ENCODE measurements around the gene RSPH10B. TPM values are rescaled to one million over a fixed set of nuclear protein-coding genes. Genes with fewer than 3 reads are reported as not detected.
A peak's percentile ranks its signal among the peaks of the same experiment; 100 is the strongest.
"Not testable (repeated sequence)": the region's sequence is repeated elsewhere in the genome, so short reads cannot be mapped to it uniquely, and the experiment has no call there.

RSPH10B gene
- polyA plus RNA-seq, 1 experiment, result not detected

DNA sequence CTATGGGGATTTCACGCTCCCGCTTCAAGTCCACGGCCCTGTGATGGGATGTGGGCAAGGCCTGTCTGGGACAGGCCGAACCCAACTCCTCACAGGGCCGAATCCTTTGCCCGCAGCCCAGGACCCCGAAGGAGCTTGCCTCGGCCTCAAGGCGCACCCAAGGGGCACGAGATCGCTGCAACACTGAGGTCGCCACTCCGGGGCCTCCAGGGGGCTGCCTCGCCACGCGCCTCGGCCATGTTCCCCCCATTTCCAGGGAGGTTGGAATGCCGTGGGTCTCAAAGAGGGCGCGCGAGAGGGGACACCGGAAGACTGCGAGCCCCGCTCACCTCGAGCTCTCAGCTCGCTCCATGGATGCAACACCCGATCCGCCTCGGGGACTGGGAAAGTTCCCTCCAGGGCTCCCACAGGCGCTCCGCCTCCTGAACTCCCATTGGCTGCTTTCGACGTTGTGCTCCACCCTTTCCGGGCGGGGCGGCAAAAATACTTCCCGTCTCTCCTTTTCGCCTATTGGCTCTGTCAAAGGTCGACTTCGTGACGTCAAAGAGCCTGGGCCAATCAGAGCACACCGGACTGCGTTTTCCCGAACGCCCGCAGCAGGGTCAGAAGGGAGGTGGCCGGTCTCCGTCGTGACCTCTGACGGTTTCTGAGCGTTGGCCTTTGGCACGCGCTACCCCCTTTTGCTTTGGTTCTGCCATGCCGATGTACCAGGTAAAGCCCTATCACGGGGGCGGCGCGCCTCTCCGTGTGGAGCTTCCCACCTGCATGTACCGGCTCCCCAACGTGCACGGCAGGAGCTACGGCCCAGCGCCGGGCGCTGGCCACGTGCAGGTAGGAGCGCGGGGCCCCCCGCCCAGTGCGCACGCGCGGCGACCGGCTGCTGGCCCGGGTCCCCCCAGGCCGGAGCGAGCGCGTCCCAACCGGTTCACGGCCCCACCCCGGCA, 38.5 kb upstream of the RSPH10B start, which contains the start of the genes AIMP2 and PMS2:
AIMP2 (plus strand) TSS at position 605 of the 944 bp plus-strand sequence; CDS start at position 697, 92 bp downstream.
PMS2 (minus strand) TSS at position 382 of the 944 bp plus-strand sequence; CDS start at position 352, 30 bp downstream.
- TF ChIP-seq, protein P1, sequence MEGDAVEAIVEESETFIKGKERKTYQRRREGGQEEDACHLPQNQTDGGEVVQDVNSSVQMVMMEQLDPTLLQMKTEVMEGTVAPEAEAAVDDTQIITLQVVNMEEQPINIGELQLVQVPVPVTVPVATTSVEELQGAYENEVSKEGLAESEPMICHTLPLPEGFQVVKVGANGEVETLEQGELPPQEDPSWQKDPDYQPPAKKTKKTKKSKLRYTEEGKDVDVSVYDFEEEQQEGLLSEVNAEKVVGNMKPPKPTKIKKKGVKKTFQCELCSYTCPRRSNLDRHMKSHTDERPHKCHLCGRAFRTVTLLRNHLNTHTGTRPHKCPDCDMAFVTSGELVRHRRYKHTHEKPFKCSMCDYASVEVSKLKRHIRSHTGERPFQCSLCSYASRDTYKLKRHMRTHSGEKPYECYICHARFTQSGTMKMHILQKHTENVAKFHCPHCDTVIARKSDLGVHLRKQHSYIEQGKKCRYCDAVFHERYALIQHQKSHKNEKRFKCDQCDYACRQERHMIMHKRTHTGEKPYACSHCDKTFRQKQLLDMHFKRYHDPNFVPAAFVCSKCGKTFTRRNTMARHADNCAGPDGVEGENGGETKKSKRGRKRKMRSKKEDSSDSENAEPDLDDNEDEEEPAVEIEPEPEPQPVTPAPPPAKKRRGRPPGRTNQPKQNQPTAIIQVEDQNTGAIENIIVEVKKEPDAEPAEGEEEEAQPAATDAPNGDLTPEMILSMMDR (IDR thresholded peaks at IDR 0.05; ENCODE audit: insufficient read depth, low read depth, low read length), result peak; percentile 26; the same call in 1 of the 2 replicates
- ChIA-PET POLR2A (interaction anchor here (0.8 kb wide), 1 partner anchor 12 kb away, joined by 24 read pairs; no protein-coding TSS in a partner anchor), CTCF (interaction anchor here (1.0 to 3.5 kb wide), 2 partner anchors 11 to 315 kb away, joined by 3 to 10 read pairs; no protein-coding TSS in a partner anchor)
- H3K27me3 ChIP-seq (ENCODE audit: control insufficient read depth, insufficient read depth, low read length), result no peaks in the 10 kb centered on the region
- peak within 1 kb of the TSS; percentile 84 for H3K4me3 ChIP-seq (ENCODE audit: low read depth, low read length)
- DNase-seq (ENCODE audit: low read depth), result peak; percentile 92
- no peaks in the 10 kb centered on the region; the same call in 1 of the 2 replicates for H3K36me3 ChIP-seq (ENCODE audit: control insufficient read depth, insufficient read depth, low read length)

DNA sequence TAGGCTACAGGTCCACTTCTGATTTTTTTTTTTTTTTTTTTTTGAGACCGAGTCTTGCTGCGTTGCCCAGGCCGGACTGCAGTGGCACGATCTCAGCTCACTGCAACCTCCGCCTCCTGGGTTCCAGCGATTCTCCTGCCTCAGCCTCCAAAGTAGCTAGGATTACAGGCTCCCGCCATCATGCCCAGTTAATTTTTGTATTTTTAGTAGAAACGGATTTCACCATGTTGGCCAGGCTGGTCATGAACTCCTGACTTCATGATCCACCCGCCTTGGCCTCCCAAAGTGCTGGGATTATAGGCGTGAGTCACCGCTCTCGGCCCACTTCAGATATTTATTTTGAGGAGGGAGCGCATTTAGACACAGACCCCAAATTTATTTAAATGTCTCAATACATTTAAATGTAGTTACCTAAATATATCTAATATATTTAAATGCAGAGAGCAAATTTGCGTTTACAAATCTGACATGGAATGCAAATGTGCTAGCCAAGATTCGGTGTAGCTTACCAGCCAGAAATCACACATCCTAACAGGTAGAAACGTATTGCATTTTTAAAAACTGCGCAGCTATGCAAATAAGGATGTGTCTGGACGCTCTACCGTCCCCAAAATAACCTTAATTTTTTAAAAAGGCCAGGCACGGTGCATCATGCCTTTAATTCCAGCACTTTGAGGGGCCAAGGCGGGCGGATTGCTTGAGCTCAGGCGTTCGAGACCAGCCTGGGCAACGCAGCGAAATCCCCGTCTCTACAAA, 37.5 kb upstream of the RSPH10B start:
- ChIA-PET POLR2A (interaction anchor here (0.8 kb wide), 1 partner anchor 11 kb away, joined by 24 read pairs; no protein-coding TSS in a partner anchor), CTCF (interaction anchor here (1.2 to 3.5 kb wide), 2 partner anchors 10 to 20 kb away, joined by 3 to 10 read pairs; no protein-coding TSS in a partner anchor)
- not testable (repeated sequence) for DNase-seq (ENCODE audit: low read depth); H3K27me3 ChIP-seq (ENCODE audit: control insufficient read depth, insufficient read depth, low read length); H3K36me3 ChIP-seq (ENCODE audit: control insufficient read depth, insufficient read depth, low read length)
- peak overlapping the region; percentile 84 for H3K4me3 ChIP-seq (ENCODE audit: low read depth, low read length)

DNA sequence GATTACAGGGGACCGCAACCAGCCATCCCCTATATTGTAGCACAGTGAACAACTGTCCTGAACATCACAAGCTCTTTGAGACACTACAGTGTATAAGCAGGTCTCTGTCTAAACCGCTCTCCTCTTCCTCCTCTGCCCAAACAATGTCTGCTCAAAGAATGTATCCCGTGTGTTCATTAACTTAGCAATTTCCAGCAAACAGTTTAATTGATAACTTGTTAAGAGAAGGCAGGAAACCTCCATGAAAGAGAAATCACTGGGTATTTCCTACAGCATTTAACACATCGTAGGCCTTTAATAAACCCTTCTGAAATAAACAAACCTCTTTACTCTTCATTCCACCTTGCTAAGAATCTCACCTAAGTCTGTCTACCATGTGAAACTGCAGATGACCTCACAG, 36.9 kb upstream of the RSPH10B start:
- CTCF ChIA-PET, result interaction anchor here (1.2 to 3.5 kb wide), 2 partner anchors 10 to 20 kb away, joined by 3 to 10 read pairs; no protein-coding TSS in a partner anchor
- DNase-seq (ENCODE audit: low read depth), result no peak
- H3K27me3 ChIP-seq (ENCODE audit: control insufficient read depth, insufficient read depth, low read length), result no peaks in the 10 kb centered on the region
- no peak overlapping the region for H3K4me3 ChIP-seq (ENCODE audit: low read depth, low read length)
- H3K36me3 ChIP-seq (ENCODE audit: control insufficient read depth, insufficient read depth, low read length), result peaks cover 1% of the 10 kb centered on the region
- TF ChIP-seq, protein P1 (IDR thresholded peaks at IDR 0.05; ENCODE audit: insufficient read depth, low read depth, low read length), result no peak
- POLR2A ChIA-PET, result no interaction called here

DNA sequence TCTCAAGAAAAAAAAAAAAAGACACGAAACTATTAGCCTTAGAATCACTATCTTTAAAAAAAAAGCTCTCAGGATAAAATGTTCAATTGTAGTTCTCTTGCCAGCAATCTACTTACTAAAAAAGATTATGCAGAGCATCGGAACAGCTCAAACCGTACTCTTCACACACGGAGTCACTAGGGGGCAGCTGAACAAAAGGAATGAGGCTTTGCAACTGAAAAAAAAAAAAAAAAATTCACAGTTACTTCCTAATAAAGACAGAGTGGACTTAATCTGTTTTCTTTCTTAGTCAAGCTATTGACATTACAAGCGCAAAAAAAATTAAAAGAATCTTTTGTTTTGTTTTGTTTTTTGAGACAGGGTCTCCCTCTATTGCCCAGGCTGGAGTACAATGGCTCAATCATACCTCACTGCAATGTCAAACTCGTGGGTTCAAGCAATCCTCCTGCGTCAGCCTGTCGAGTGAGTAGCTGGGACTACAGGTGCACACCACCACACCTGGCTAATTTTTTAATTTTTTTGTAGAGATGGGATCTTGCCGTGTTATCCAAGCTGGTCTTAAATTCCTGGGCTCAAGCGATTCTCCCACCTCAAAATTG, 26.8 kb upstream of the RSPH10B start:
- no peak for DNase-seq (ENCODE audit: low read depth)
- ChIA-PET POLR2A (interaction anchor here (0.6 to 0.8 kb wide), 5 partner anchors 11 to 585 kb away, joined by 3 to 24 read pairs (median 5); partner anchors contain the start of genes AIMP2 and PMS2), CTCF (interaction anchor here (0.6 to 3.4 kb wide), 21 partner anchors 11 to 564 kb away, joined by 3 to 16 read pairs (median 3); partner anchors contain the start of genes AIMP2 and PMS2)
- TF ChIP-seq, protein P1 (IDR thresholded peaks at IDR 0.05; ENCODE audit: insufficient read depth, low read depth, low read length), result peak; percentile 69
- no peak overlapping the region for H3K4me3 ChIP-seq (ENCODE audit: low read depth, low read length)
- H3K36me3 ChIP-seq (ENCODE audit: control insufficient read depth, insufficient read depth, low read length), result peaks cover 2% of the 10 kb centered on the region; the same call in 1 of the 2 replicates
- H3K27me3 ChIP-seq (ENCODE audit: control insufficient read depth, insufficient read depth, low read length), result no peaks in the 10 kb centered on the region

DNA sequence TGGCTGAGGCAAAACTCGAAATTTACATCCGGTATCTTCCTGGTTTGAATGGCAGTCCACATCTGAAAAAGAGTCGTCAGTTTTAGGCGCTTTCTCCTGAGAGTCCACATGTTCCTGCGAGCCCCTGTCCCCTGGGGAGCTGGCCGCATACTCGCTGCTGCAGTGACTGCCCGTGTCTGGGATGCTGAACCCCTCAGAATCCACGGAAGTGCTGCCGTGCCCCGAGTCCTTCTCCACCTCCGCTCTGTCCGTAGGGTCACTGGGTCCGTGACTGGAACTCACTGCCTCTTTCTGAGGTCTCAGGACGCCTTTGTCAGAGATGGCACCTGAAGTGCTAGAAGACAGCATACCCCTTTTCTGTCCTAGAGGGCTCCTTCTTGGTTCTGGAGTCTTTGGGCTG, 16.6 kb upstream of the RSPH10B start:
- DNase-seq (ENCODE audit: low read depth); H3K27me3 ChIP-seq (ENCODE audit: control insufficient read depth, insufficient read depth, low read length); CTCF ChIA-PET; H3K4me3 ChIP-seq (ENCODE audit: low read depth, low read length); H3K36me3 ChIP-seq (ENCODE audit: control insufficient read depth, insufficient read depth, low read length); POLR2A ChIA-PET: not testable (repeated sequence)

DNA sequence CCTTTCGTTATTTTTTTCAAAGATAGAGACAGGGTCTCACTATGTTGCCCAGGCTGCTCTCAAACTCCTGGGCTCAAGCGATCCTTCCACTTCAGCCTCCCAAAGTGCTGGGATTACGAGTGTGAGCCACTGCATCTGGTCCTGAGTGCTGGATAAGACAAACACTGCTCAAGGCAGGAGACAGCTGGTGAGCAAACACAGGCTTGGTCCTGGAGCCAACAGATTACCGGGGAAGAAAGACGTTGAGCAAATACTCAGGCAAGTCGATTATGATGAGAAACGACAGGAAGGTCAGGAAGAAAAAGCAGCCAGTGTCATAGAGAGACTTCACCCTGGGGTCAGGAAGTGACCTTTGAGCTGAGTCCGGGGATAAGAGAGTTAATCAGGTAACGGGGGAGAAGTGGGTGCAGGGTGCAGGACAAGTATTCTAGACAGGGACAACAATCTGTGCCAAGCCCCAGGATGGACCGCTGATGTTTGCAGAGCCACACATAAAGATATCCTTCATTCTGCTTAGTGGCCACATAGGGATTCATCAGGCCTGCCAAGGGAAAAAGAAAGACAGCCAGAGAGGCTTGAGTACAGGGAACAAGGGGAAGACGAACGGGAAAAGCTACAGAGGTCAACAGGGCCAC, 9.3 kb upstream of the RSPH10B start:
- DNase-seq (ENCODE audit: low read depth); CTCF ChIA-PET; H3K4me3 ChIP-seq (ENCODE audit: low read depth, low read length); H3K36me3 ChIP-seq (ENCODE audit: control insufficient read depth, insufficient read depth, low read length); H3K27me3 ChIP-seq (ENCODE audit: control insufficient read depth, insufficient read depth, low read length); POLR2A ChIA-PET: not testable (repeated sequence)

DNA sequence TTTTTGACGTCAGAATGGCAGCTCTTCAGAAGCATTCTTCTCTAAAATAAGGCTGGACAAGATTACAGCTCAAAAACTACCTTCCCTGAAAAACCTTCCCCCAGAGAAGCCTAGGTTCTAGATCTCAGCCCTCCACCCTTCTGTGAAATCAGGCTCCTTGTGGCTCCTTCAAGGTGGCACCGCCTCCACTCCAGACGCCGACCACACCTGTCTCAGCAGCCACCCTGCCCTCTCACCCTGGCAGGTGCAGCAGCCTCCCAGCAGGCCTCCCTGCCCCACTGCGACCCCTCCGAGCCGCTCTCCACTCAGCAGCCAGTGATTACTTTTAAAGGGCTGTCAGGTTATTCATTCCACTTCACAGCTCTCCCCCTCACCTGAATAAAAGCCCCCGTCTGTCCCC, 3.1 kb upstream of the RSPH10B start:
- H3K27me3 ChIP-seq (ENCODE audit: control insufficient read depth, insufficient read depth, low read length); POLR2A ChIA-PET; H3K36me3 ChIP-seq (ENCODE audit: control insufficient read depth, insufficient read depth, low read length); CTCF ChIA-PET; H3K4me3 ChIP-seq (ENCODE audit: low read depth, low read length); DNase-seq (ENCODE audit: low read depth): not testable (repeated sequence)

DNA sequence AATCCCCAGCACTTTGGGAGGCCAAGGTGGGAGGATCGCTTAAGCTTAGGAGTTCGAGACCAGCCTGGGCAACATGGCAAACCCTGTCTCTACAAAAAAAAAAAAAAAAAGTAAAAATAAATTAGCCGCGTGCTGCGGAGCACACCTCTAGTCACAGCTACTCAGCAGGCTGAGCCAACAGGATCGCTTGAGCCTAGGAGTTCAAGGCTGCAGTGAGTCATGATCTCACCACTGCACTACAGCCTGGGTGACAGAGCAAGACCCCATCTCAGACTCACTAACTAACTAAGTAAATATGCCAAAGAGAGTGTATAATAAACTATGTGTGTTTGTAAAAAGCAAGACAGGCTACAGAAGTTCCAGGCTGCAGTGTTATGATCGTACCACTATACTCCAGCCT, 6.7 kb downstream of the RSPH10B start:
- DNase-seq (ENCODE audit: low read depth); H3K36me3 ChIP-seq (ENCODE audit: control insufficient read depth, insufficient read depth, low read length); H3K27me3 ChIP-seq (ENCODE audit: control insufficient read depth, insufficient read depth, low read length); POLR2A ChIA-PET; CTCF ChIA-PET; H3K4me3 ChIP-seq (ENCODE audit: low read depth, low read length): not testable (repeated sequence)

All from BJ (cell line).